ENCODE data around the gene CSTPP1.

CSTPP1 gene

GRCh38 chr11:47057365-47057764, 120.8 kb downstream of the CSTPP1 start:
- DNase-seq (ENCODE audit: low read depth): no peak
- no peak for TF ChIP-seq CTCF (conservative IDR thresholded peaks at IDR 0.05; ENCODE audit: low read length)
- no peak overlapping the region for H3K4me3 ChIP-seq (ENCODE audit: low read length)

GRCh38 chr11:47060807-47061206, 124.2 kb downstream of the CSTPP1 start:
- no peak overlapping the region for H3K4me3 ChIP-seq (ENCODE audit: low read length)
- TF ChIP-seq CTCF (conservative IDR thresholded peaks at IDR 0.05; ENCODE audit: low read length): no peak
- DNase-seq (ENCODE audit: low read depth): peak; percentile 41

GRCh38 chr11:47061429-47062178, 125.0 kb downstream of the CSTPP1 start:
- DNase-seq (ENCODE audit: low read depth): no peak
- no peak overlapping the region for H3K4me3 ChIP-seq (ENCODE audit: low read length)
- no peak for TF ChIP-seq CTCF (conservative IDR thresholded peaks at IDR 0.05; ENCODE audit: low read length)

- no peak for TF ChIP-seq CTCF (conservative IDR thresholded peaks at IDR 0.05; ENCODE audit: low read length)
Observed at GRCh38 chr11:47062736-47063135, 126.2 kb downstream of the CSTPP1 start.

GRCh38 chr11:47067401-47067800, 130.8 kb downstream of the CSTPP1 start:
- DNase-seq (ENCODE audit: low read depth): no peak
- TF ChIP-seq CTCF (conservative IDR thresholded peaks at IDR 0.05; ENCODE audit: low read length): no peak

More at GRCh38 chr11:47062736-47063135, 126.2 kb downstream of the CSTPP1 start:
- H3K4me3 ChIP-seq (ENCODE audit: low read length): no peak overlapping the region
- DNase-seq (ENCODE audit: low read depth): no peak

GRCh38 chr11:47070769-47071168, 134.2 kb downstream of the CSTPP1 start:
- H3K4me3 ChIP-seq (ENCODE audit: low read length): no peak overlapping the region
- no peak for TF ChIP-seq CTCF (conservative IDR thresholded peaks at IDR 0.05; ENCODE audit: low read length)
- no peak for DNase-seq (ENCODE audit: low read depth)

More at GRCh38 chr11:47067401-47067800, 130.8 kb downstream of the CSTPP1 start:
- H3K4me3 ChIP-seq (ENCODE audit: low read length): no peak overlapping the region

- TF ChIP-seq CTCF (conservative IDR thresholded peaks at IDR 0.05; ENCODE audit: low read length): no peak
- no peak for DNase-seq (ENCODE audit: low read depth)
Observed at GRCh38 chr11:47071341-47071740, 134.8 kb downstream of the CSTPP1 start.

More at GRCh38 chr11:47071341-47071740, 134.8 kb downstream of the CSTPP1 start:
- no peak overlapping the region for H3K4me3 ChIP-seq (ENCODE audit: low read length)

All from AG10803 (cell line).